HepG2 (cell line): ENCODE data around the gene NEK3. TPM values are rescaled to one million over a fixed set of nuclear protein-coding genes. Genes with fewer than 3 reads are reported as not detected.

Experiments used
- DPF2 ChIP-seq: sonication (generic); formaldehyde crosslinking; IDR thresholded peaks from 2 replicates; pipeline ENCODE4 v1.4.0; 2020; ENCODE audit warnings: mild to moderate bottlenecking, low read depth, missing genetic modification reagents, borderline replicate concordance
- FOXO1 ChIP-seq: sonication (generic); formaldehyde crosslinking; IDR thresholded peaks from 2 replicates; pipeline ENCODE4 v1.4.0; 2020; ENCODE audit warnings: missing genetic modification reagents
- GATAD2A ChIP-seq: IDR thresholded peaks from 2 replicates; pipeline ENCODE4 v1.6.1; 2016
- HNRNPL ChIP-seq: fragments of 200-400 bp; formaldehyde crosslinking; IDR thresholded peaks from 2 replicates; pipeline ENCODE4 v1.6.1; 2017; ENCODE audit warnings: mild to moderate bottlenecking, low read depth, low read length
- JUND ChIP-seq: sonication (generic); formaldehyde crosslinking; IDR thresholded peaks from 2 replicates; pipeline ENCODE4 v1.8.0; 2022; ENCODE audit warnings: mild to moderate bottlenecking, missing genetic modification reagents
- KDM5B ChIP-seq: sonication (generic); formaldehyde crosslinking; IDR thresholded peaks from 2 replicates; pipeline ENCODE4 v1.4.0; 2020; ENCODE audit warnings: missing genetic modification reagents, mild to moderate bottlenecking, borderline replicate concordance
- KLF12 ChIP-seq: sonication (generic); formaldehyde crosslinking; IDR thresholded peaks from 2 replicates; pipeline ENCODE4 v1.4.0; 2020; ENCODE audit warnings: missing genetic modification reagents, borderline replicate concordance
- KMT2A ChIP-seq: sonication (generic); formaldehyde crosslinking; IDR thresholded peaks from 2 replicates; pipeline ENCODE4 v1.4.0; 2020; ENCODE audit warnings: missing genetic modification reagents
- MAFF ChIP-seq: IDR thresholded peaks from 2 replicates; pipeline ENCODE4 v1.6.1; 2011; ENCODE audit warnings: low read depth, low read length, improper control_type of control experiment
- MIXL1 ChIP-seq: IDR thresholded peaks from 2 replicates; pipeline ENCODE4 v1.6.1; 2016
- MLX ChIP-seq: IDR thresholded peaks from 2 replicates; pipeline ENCODE4 v1.6.1; 2016
- NFE2 ChIP-seq: sonication (generic); formaldehyde crosslinking; IDR thresholded peaks from 2 replicates; pipeline ENCODE4 v1.4.0; 2020; ENCODE audit warnings: missing genetic modification reagents
- NFE2L1 ChIP-seq: sonication (generic); formaldehyde crosslinking; IDR thresholded peaks from 2 replicates; pipeline ENCODE4 v1.4.0; 2020; ENCODE audit warnings: missing genetic modification reagents, mild to moderate bottlenecking, borderline replicate concordance
- ONECUT2 ChIP-seq: sonication (generic); formaldehyde crosslinking; IDR thresholded peaks from 2 replicates; pipeline ENCODE4 v1.4.0; 2020; ENCODE audit warnings: missing genetic modification reagents
- TAF15 ChIP-seq: fragments of 200-400 bp; formaldehyde crosslinking; IDR thresholded peaks from one replicate; pipeline ENCODE4 v1.6.1; 2018; ENCODE audit warnings: mild to moderate bottlenecking, low read depth, low read length; ENCODE audit not compliant: poor library complexity, severe bottlenecking
- TCF7L2 ChIP-seq: IDR thresholded peaks from 2 replicates; pipeline ENCODE4 v1.6.1; 2011; ENCODE audit warnings: mild to moderate bottlenecking, low read depth, low read length, moderate library complexity
- ZBTB25 ChIP-seq: IDR thresholded peaks from 2 replicates; pipeline ENCODE4 v1.6.1; 2018; ENCODE audit warnings: missing genetic modification reagents
- ZFP36L1 ChIP-seq: sonication (generic); formaldehyde crosslinking; IDR thresholded peaks from 2 replicates; pipeline ENCODE4 v1.8.0; 2022; ENCODE audit warnings: mild to moderate bottlenecking, missing genetic modification reagents, moderate library complexity
- ZHX1 ChIP-seq: sonication (generic); formaldehyde crosslinking; IDR thresholded peaks from 2 replicates; pipeline ENCODE4 v1.8.1; 2022; ENCODE audit warnings: low read depth, mild to moderate bottlenecking, missing genetic modification reagents
- ZMYM3 ChIP-seq: sonication (generic); formaldehyde crosslinking; IDR thresholded peaks from 2 replicates; pipeline ENCODE4 v1.5.1; 2020; ENCODE audit warnings: mild to moderate bottlenecking, missing genetic modification reagents
- ZNF138 ChIP-seq: sonication (generic); formaldehyde crosslinking; IDR thresholded peaks from 2 replicates; pipeline ENCODE4 v1.5.0; 2020; ENCODE audit warnings: mild to moderate bottlenecking, low read depth, missing genetic modification reagents
- ZNF224 ChIP-seq: sonication (generic); formaldehyde crosslinking; IDR thresholded peaks from 2 replicates; pipeline ENCODE4 v1.5.0; 2020; ENCODE audit warnings: mild to moderate bottlenecking, missing genetic modification reagents
- ZNF251 ChIP-seq: sonication (generic); formaldehyde crosslinking; IDR thresholded peaks from 2 replicates; pipeline ENCODE4 v1.9.0; 2021; ENCODE audit warnings: mild to moderate bottlenecking, missing genetic modification reagents
- ZNF441 ChIP-seq: sonication (generic); formaldehyde crosslinking; IDR thresholded peaks from 2 replicates; pipeline ENCODE4 v1.7.0; 2021; ENCODE audit warnings: missing genetic modification reagents, borderline replicate concordance
- ZNF503 ChIP-seq: sonication (generic); formaldehyde crosslinking; IDR thresholded peaks from 2 replicates; pipeline ENCODE4 v1.4.0; 2020; ENCODE audit warnings: missing genetic modification reagents
- ZNF605 ChIP-seq: sonication (generic); formaldehyde crosslinking; IDR thresholded peaks from 2 replicates; pipeline ENCODE4 v1.8.0; 2022; ENCODE audit warnings: mild to moderate bottlenecking, missing genetic modification reagents
- polyA plus RNA-seq, 8 experiments: library from polyadenylated mRNA; depleted of rRNA in 3 of 8; stranded (reverse) in 7 of 8; unstranded in 1 of 8; fragments of >200 nt; fragmentation: Illumina TruSeq in 4 of 8; extraction: Trizol in 4 of 8; gene quantifications; 2 replicates each; pipeline versions ENCODE4 v1.2.1 to v1.2.3, GENCODE V29; 2011 to 2016; ENCODE audit warnings: low read depth in 4 of 8, missing spikeins in 1 of 8, mixed read lengths in 1 of 8; ENCODE audit not compliant: insufficient read depth in 1 of 8
- total RNA-seq, 5 experiments: library from RNA; depleted of rRNA; stranded (reverse); fragments of >200 nt; fragmentation: Illumina TruSeq; extraction: Trizol; gene quantifications; 2 replicates each; pipeline ENCODE4 v1.2.3, GENCODE V29; 2016; ENCODE audit warnings: low read depth in 1 of 5

NEK3 gene
- total and polyA plus RNA-seq, 2 of the 13 experiments (the other 11 are each of a cell fraction or from before 2014, with no cell fraction given) = 36.7 to 68.2 TPM

GRCh38 chr13:52194184-52194868 is 34.9 kb upstream of the NEK3 start (continued):
- TF ChIP-seq ZNF224 (CRISPR knock-in tag) = 0 out of 2 replicates have a peak, but pooled peaks have one; percentile 38
- peak; percentile 82; the same call in 1 of the 2 replicates for TF ChIP-seq HNRNPL
- TF ChIP-seq ZHX1 (CRISPR knock-in tag) = peak; percentile 86
- TF ChIP-seq NFE2L1 (CRISPR knock-in tag) = peak; percentile 81; the same call in 1 of the 2 replicates
- TF ChIP-seq KLF12 (CRISPR knock-in tag) = peak; percentile 76
- TF ChIP-seq TAF15 = no peak
- TF ChIP-seq KDM5B = peak; percentile 88; the same call in 1 of the 2 replicates
- no peak for TF ChIP-seq MAFF
- peak; percentile 80; the same call in 1 of the 2 replicates for TF ChIP-seq ZNF138 (CRISPR knock-in tag)
- no peak for TF ChIP-seq DPF2 (CRISPR knock-in tag)
- no peak for TF ChIP-seq ZNF251 (CRISPR knock-in tag)
- no peak for TF ChIP-seq NFE2 (CRISPR knock-in tag)
- TF ChIP-seq MLX (CRISPR knock-in tag) = no peak
- peak; percentile 49 for TF ChIP-seq ZNF503 (CRISPR knock-in tag)
- TF ChIP-seq ZNF441 (CRISPR knock-in tag) = peak; percentile 98
- peak; percentile 83 for TF ChIP-seq FOXO1 (CRISPR knock-in tag)
- no peak for TF ChIP-seq ONECUT2 (CRISPR knock-in tag)
- peak; percentile 92 for TF ChIP-seq ZBTB25 (CRISPR knock-in tag)
- no peak for TF ChIP-seq ZFP36L1 (CRISPR knock-in tag)
- TF ChIP-seq TCF7L2 = no peak
- TF ChIP-seq GATAD2A (CRISPR knock-in tag) = peak; percentile 86
- TF ChIP-seq MIXL1 (CRISPR knock-in tag) = peak; percentile 69; the same call in 1 of the 2 replicates
- peak; percentile 100 for TF ChIP-seq KMT2A
- TF ChIP-seq JUND (CRISPR knock-in tag) = peak; percentile 82
- peak; percentile 93 for TF ChIP-seq ZMYM3
- peak; percentile 77 for TF ChIP-seq ZNF605 (CRISPR knock-in tag)
